Astrocyte of the cerebellum (primary cell): ENCODE results near the gene PATZ1.
"Not testable (repeated sequence)": the region's sequence is repeated elsewhere in the genome, so short reads cannot be mapped to it uniquely, and the experiment has no call there.

Experiments used
- DNase-seq: peaks from one replicate; pipeline ENCODE4 v3.0.0-alpha.2; 2011; ENCODE audit warnings: low read depth
- H3K4me3 ChIP-seq: 2 replicates; pipeline ENCODE4 v1.5.1; 2011; ENCODE audit warnings: mild to moderate bottlenecking, low read depth, low read length, moderate library complexity
- in situ Hi-C: cut with HindIII; loops from 2 replicates; pipeline ENCODE4 v1.10.0; 2017; ENCODE audit warnings: low sequenced_read_pairs
- TF ChIP-seq, protein P1 (sequence below): IDR thresholded peaks from 2 replicates; pipeline ENCODE4 v1.5.1; 2012; ENCODE audit warnings: low read length, low read depth, moderate library complexity, mild to moderate bottlenecking; ENCODE audit errors: missing control alignments

Gene PATZ1

DNA sequence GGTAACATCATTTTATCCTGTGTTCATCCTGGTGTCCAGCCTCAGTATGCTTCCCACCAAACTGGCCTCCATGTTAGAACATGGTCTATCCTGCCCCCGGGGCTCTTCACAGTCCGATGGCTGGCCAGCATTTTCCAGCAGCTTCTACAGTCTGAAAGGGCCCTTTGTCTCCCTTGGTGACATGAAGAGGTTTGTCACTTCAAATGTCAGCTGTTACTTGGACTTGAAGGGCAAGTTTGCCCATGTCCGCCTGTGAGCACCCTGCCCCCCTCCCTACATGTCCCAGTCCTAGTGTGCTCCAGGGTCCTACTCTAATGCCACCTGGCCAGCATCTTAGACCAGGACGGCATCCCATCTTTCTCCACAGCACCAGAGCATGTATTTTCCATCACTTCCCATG is 24.7 kb downstream of the PATZ1 start:
- in situ Hi-C loops, result no loop called here
- TF ChIP-seq, protein P1, sequence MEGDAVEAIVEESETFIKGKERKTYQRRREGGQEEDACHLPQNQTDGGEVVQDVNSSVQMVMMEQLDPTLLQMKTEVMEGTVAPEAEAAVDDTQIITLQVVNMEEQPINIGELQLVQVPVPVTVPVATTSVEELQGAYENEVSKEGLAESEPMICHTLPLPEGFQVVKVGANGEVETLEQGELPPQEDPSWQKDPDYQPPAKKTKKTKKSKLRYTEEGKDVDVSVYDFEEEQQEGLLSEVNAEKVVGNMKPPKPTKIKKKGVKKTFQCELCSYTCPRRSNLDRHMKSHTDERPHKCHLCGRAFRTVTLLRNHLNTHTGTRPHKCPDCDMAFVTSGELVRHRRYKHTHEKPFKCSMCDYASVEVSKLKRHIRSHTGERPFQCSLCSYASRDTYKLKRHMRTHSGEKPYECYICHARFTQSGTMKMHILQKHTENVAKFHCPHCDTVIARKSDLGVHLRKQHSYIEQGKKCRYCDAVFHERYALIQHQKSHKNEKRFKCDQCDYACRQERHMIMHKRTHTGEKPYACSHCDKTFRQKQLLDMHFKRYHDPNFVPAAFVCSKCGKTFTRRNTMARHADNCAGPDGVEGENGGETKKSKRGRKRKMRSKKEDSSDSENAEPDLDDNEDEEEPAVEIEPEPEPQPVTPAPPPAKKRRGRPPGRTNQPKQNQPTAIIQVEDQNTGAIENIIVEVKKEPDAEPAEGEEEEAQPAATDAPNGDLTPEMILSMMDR, result no peak
- H3K4me3 ChIP-seq, result no peak overlapping the region
- no peak for DNase-seq

DNA sequence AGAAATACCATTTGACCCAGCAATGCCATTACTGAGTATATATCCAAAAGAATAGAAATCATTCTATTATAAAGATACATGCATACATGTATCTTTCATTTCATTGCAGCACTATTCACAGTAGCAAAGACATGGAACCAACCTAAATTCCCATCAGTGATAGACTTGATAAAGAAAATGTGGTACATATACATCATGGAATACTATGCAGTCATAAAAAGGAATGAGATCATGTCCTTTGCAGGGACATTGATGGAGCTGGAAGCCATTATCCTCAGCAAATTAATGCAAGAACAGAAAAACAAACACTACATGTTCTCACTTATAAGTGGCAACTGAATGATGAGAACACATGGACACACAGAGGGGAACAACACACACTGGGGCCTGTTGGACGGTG is 31.9 kb downstream of the PATZ1 start:
- in situ Hi-C loops, DNase-seq, H3K4me3 ChIP-seq: not testable (repeated sequence)

DNA sequence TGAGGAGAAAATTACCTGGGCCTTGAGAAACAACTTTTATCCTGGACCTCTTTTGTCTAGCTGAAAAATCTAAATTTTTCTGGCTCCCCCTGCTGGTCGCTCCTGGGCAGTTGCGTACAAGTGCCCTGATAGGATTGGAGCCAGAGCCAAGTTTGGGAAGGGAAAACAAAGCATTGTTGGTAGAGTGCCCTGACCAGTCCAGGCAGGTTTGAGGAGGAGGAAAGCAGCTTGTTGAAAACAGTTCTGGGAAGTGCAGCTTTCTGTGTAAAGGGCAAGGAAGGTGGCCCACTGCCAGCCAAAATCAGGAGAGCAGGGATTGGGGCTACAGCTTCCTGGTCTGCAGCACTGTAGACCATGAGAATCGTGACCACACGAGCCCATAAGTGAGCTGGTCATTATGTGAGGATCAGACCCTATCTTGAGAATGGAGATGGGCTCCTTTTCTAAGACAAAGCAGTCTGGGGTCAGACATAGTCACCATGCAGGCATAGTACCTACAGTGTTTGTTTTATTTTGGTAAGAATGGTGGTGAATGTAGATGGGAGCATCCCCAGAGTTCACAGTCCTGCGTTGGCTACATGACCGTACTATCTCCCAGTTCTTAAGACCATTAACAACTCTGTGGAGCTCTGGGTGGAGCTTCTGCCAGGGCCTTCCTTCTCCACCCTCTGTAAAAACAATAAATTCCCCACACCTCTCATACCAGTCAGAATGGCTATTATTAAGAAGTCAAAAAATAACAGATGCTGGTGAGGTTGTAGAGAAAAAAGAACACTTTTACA is 32.6 kb downstream of the PATZ1 start:
- H3K4me3 ChIP-seq, result no peak overlapping the region
- in situ Hi-C loops, result no loop called here
- peak; percentile 57 for DNase-seq
- TF ChIP-seq, protein P1, result peak; percentile 92

DNA sequence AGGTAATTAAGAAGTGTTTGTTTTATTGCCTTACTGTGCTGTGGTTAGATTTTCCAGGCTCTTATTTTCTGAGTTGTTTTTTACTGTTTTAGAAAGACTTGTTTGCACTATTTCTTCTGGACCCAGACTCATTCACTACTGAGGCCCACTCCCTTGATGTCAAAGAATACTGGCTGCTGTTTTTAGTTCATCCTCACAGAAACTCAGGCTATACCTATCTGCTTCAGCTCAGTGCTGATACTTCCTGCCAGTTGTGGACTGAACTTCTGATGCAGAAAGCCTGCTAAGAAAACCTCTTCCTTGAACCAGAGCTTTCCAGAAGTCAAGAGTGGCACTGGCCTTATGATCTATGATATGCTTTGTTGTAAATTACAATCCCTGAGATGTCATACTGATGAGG is 38.0 kb downstream of the PATZ1 start:
- in situ Hi-C loops, result no loop called here
- no peak for DNase-seq
- no peak overlapping the region for H3K4me3 ChIP-seq
- TF ChIP-seq, protein P1, result no peak

DNA sequence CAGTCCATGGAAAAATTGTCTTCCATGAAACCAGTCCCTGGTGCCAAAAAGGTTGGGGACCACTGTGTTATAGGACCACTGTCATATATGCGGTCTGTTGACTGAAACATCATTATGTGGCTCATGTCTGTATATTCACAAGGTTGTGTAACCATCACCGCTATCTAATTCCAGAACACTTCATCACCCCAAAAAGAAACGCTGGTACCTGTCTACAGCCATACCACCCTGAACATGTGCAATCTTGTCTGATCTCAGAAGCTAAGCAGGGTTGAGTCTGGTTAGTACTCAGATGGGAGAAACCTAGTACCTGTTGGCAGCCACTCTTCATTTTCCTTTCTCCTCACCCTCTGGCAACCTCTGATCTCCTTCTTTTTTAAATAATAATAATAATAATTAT is 41.0 kb downstream of the PATZ1 start:
- no peak for DNase-seq
- in situ Hi-C loops, result no loop called here
- TF ChIP-seq, protein P1, result no peak
- H3K4me3 ChIP-seq, result no peak overlapping the region

DNA sequence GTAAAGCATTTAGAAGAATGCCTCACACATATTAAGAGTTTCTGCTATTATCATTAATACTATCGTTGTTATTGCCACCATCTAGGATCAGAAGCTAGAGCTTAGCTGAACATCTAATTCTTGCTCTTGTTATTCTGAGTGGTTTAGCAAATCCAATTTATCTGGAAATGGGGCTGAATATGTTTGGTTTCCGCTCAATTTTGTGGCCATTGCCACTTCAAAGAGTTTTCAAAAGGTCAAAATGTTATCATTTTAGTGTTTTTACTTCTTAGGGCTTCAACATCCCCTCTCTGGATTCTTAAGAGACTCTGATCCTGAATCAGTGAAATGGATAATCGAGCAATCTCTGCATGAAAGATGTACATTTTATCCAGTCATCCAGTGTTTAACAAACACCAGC is 43.6 kb downstream of the PATZ1 start:
- TF ChIP-seq, protein P1, result no peak
- in situ Hi-C loops, result no loop called here
- no peak for DNase-seq
- no peak overlapping the region for H3K4me3 ChIP-seq

DNA sequence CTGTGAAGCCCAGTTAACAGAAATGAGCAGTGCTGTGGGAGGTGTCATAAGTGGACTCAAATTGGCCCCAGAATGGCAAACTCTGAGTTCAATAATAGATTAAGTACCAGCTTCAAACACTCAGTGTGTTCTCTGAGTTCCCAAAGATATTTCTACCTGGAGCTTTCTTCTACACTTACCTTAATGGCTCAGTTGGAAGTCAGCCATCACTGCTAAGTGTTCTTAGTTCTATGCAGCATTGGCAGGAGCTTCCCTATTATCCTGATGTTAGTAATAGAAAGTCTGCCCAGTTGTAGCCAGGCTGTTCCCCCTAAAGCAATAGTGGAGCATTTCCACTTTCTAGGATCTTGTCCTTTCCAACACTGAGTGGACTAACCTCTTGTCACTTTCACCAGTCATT is 44.1 kb downstream of the PATZ1 start:
- TF ChIP-seq, protein P1, result no peak
- H3K4me3 ChIP-seq, result no peak overlapping the region
- in situ Hi-C loops, result no loop called here
- no peak for DNase-seq
